Lung (tissue), 16 donors: Measurements from ENCODE around the gene DOP1A. TPM values are rescaled to one million over a fixed set of nuclear protein-coding genes. Genes with fewer than 3 reads are reported as not detected.

Source experiments
- ATAC-seq: fragments of 200-7000 bp; cut with Tn5 transposase; one replicate; pipeline ENCODE4 v1.9.1; 2020; ENCODE audit warnings: moderate number of reproducible peaks; ENCODE audit not compliant: insufficient read depth, low FRiP score
- DNase-seq, 3 donors: peaks; one replicate each; pipeline ENCODE4 v3.0.0-alpha.2; 2013 to 2017
- H3K27ac ChIP-seq, 2 donors: one replicate each; pipeline ENCODE4 v1.5.1; 2013; ENCODE audit warnings: mild to moderate bottlenecking in 2 of 2, moderate library complexity in 2 of 2, control low read depth in 1 of 2, inconsistent platforms in 1 of 2, low read depth in 1 of 2, low read length in 1 of 2
- H3K27me3 ChIP-seq, 3 donors: one replicate each; pipeline ENCODE4 v1.5.1; 2013; ENCODE audit warnings: low read length in 2 of 3; ENCODE audit not compliant: control insufficient read depth in 3 of 3, insufficient read depth in 3 of 3
- H3K36me3 ChIP-seq, 4 donors: one replicate each; pipeline ENCODE4 v1.5.1; 2013; ENCODE audit warnings: low read length in 4 of 4, mild to moderate bottlenecking in 1 of 4, moderate library complexity in 1 of 4; ENCODE audit not compliant: control insufficient read depth in 4 of 4, insufficient read depth in 4 of 4
- H3K4me1 ChIP-seq, 5 donors: one replicate each; pipeline ENCODE4 v1.5.1; 2013; ENCODE audit warnings: low read length in 5 of 5, mild to moderate bottlenecking in 2 of 5, moderate library complexity in 1 of 5; ENCODE audit not compliant: control insufficient read depth in 5 of 5, insufficient read depth in 5 of 5
- H3K4me3 ChIP-seq: one replicate; pipeline ENCODE4 v1.5.1; 2013; ENCODE audit warnings: mild to moderate bottlenecking, control low read depth, moderate library complexity
- H3K9ac ChIP-seq, 2 donors: one replicate each; pipeline ENCODE4 v1.5.1; 2013; ENCODE audit warnings: low read length in 2 of 2, control low read depth in 1 of 2; ENCODE audit not compliant: insufficient read depth in 1 of 2
- H3K9me3 ChIP-seq, 4 donors: one replicate each; pipeline ENCODE4 v1.5.1; 2013; ENCODE audit warnings: low read length in 3 of 4, mild to moderate bottlenecking in 1 of 4, moderate library complexity in 1 of 4; ENCODE audit not compliant: control insufficient read depth in 4 of 4, insufficient read depth in 3 of 4
- WGBS, 2 donors: extraction: QIAGEN DNeasy Blood & Tissue Kit; methylation state at CpG; one replicate each; pipeline ENCODE4 v1.1.7; 2013; 5-methylcytosine and 5-hydroxymethylcytosine counted together
- long read RNA-seq, 5 donors: transcript quantifications; one replicate each; lab custom pipeline, GENCODE V29; 2026
- polyA plus RNA-seq, 2 donors: library from polyadenylated mRNA; stranded (reverse); fragments of 200-250 nt; gene quantifications; one replicate each; pipeline ENCODE4 v1.2.1, GENCODE V29; 2013
- total RNA-seq, 2 donors: library from RNA; depleted of rRNA in 1 of 2; stranded (reverse); fragments of >200 nt in 1 of 2; gene quantifications; one replicate each; pipeline ENCODE4 v1.2.1, GENCODE V29; 2014 to 2021
- TF ChIP-seq, protein P1 (sequence below): IDR thresholded peaks from 2 replicates; pipeline ENCODE4 v1.5.1; 2012; ENCODE audit warnings: mild to moderate bottlenecking; ENCODE audit errors: control extremely low read depth, extremely low read depth
- donor health status: control.
- donor health status: control.
- donor health status: Bipolar disorder and iron deficiency.
- donor health status: healthy.
- donor health status: DM: yes; HTN: yes; CAD: no.

Gene DOP1A, protein sequence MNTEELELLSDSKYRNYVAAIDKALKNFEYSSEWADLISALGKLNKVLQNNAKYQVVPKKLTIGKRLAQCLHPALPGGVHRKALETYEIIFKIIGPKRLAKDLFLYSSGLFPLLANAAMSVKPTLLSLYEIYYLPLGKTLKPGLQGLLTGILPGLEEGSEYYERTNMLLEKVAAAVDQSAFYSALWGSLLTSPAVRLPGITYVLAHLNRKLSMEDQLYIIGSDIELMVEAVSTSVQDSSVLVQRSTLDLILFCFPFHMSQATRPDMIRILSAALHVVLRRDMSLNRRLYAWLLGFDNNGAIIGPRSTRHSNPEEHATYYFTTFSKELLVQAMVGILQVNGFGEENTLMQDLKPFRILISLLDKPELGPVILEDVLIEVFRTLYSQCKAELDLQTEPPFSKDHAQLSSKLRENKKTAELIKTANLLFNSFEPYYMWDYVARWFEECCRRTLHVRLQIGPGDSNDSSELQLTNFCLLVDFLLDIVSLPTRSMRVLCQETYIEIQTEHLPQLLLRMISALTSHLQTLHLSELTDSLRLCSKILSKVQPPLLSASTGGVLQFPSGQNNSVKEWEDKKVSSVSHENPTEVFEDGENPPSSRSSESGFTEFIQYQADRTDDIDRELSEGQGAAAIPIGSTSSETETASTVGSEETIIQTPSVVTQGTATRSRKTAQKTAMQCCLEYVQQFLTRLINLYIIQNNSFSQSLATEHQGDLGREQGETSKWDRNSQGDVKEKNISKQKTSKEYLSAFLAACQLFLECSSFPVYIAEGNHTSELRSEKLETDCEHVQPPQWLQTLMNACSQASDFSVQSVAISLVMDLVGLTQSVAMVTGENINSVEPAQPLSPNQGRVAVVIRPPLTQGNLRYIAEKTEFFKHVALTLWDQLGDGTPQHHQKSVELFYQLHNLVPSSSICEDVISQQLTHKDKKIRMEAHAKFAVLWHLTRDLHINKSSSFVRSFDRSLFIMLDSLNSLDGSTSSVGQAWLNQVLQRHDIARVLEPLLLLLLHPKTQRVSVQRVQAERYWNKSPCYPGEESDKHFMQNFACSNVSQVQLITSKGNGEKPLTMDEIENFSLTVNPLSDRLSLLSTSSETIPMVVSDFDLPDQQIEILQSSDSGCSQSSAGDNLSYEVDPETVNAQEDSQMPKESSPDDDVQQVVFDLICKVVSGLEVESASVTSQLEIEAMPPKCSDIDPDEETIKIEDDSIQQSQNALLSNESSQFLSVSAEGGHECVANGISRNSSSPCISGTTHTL (N-terminal part only)
- 10 to 100 TPM; 20.4 to 64.7 TPM for total RNA-seq
- polyA plus RNA-seq: 1 to 10 TPM; 5.0 to 5.8 TPM
- long read RNA-seq, donor 1: 0 reads
- long read RNA-seq, donor 2, partial matches to known transcripts: 5 of 5 reads
- long read RNA-seq, donor 2, other reads (novel, unspliced or antisense): 0 of 5 reads
- long read RNA-seq, donor 3, partial matches to known transcripts: 0 of 5 reads
- long read RNA-seq, donor 3, other reads (novel, unspliced or antisense): 5 of 5 reads
- long read RNA-seq, donor 4, partial matches to known transcripts: 26 of 26 reads
- long read RNA-seq, donor 4, other reads (novel, unspliced or antisense): 0 of 26 reads
- long read RNA-seq, donor 5, partial matches to known transcripts: 11 of 11 reads
- long read RNA-seq, donor 5, other reads (novel, unspliced or antisense): 0 of 11 reads

DNA sequence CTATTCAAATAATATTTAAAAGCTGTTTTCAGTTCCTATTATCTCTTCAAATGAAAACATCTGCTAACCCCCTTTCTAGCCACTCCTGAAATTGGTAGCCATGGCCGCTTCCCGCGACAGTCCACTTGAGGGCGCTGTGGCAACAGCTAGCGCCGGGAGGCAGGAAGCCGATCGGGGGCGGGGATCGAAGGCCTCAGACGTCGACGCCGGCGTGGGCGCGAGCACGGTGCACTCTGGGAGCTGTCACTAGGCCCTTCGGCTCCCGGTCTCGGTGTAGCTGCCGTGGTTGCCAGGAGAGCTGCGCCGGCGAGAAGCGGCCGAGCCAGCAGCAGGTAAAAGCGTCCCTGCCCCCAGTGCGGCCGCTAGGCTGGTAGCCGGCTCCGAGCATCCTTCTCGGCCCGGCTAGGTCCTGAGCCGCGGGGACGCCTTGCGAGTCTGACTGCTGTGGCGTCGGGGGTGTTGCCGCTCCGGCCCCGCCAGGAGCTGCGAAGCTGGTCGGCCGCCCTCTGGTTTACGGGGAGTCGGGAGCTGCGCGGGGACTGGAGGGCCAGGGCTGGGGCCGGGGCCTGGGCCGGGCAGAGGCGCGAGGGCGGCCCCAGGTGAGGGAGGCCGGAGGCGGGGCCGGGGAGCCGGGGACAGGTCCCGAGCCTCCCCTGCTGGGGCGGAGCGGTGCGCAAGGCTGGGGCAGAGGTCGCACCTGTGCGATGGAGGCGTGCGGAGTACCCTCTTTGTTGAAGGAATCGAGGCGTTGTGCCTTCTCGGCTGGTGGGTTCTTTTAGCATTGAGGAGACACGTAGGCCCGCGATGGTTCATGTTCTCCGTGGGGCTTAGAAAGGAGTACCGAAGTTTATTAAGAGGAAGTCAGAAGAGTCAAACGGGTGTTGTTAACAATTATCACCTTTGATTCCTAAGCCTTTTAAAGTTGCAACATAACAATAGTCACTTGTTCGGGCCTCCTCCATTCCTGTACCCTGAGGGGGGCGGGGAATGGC is at the start of gene DOP1A:
Gene DOP1A, plus strand, starts transcription at position 224 of the 992 bp plus-strand sequence. CDS start 29,307 bp downstream, outside the sequence.
- TF ChIP-seq, protein P1, sequence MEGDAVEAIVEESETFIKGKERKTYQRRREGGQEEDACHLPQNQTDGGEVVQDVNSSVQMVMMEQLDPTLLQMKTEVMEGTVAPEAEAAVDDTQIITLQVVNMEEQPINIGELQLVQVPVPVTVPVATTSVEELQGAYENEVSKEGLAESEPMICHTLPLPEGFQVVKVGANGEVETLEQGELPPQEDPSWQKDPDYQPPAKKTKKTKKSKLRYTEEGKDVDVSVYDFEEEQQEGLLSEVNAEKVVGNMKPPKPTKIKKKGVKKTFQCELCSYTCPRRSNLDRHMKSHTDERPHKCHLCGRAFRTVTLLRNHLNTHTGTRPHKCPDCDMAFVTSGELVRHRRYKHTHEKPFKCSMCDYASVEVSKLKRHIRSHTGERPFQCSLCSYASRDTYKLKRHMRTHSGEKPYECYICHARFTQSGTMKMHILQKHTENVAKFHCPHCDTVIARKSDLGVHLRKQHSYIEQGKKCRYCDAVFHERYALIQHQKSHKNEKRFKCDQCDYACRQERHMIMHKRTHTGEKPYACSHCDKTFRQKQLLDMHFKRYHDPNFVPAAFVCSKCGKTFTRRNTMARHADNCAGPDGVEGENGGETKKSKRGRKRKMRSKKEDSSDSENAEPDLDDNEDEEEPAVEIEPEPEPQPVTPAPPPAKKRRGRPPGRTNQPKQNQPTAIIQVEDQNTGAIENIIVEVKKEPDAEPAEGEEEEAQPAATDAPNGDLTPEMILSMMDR: peak; percentile 91
- 0 to 1% methylated on average over 73 to 78 of the region's 78 CpGs for WGBS, 2 donors
- Histone ChIP-seq H3K9me3 (no peaks in the 10 kb centered on the region), H3K4me1 (peaks cover 0 to 25% (median 2%) of the 10 kb centered on the region in 5 donors), H3K27ac (peak within 1 kb of the TSS; percentile 82 to 90), H3K4me3 (peak within 1 kb of the TSS; percentile 91), H3K9ac (peak within 1 kb of the TSS; percentile 47 to 88), H3K36me3 (no peaks in the 10 kb centered on the region), H3K27me3 (no peaks in the 10 kb centered on the region)
- ATAC-seq (peak; percentile 95), DNase-seq (peak; percentile 94 to 96 (median 95))

DNA sequence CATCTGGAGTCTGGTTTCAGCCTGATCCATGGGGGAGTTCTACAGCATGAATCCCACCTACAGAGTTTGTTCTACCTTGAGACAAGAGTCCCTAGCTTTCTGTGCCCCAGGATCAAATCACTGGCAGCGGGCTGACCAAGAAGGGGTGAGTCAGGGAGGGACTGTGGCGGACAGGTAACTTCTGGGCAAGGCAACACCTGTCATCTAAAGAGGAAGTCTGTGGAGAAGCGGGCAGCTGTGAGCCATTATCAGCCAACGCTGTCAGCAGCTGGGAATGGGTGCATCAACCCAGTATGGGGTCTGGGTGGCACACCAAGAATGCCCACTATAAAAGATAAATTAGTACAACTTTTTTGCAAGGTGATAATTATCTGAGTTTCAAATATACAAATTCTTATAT is 47.7 kb upstream of the DOP1A start:
- TF ChIP-seq, protein P1: no peak

More for the DNA sequence above, 47.7 kb upstream of the DOP1A start:
- ATAC-seq (no peak), DNase-seq (no peak)
- Histone ChIP-seq H3K36me3 (peaks cover 6 to 16% (median 13%) of the 10 kb centered on the region in 4 donors), H3K27me3 (no peaks in the 10 kb centered on the region), H3K9ac (no peak overlapping the region), H3K4me1 (no peaks in the 10 kb centered on the region), H3K4me3 (no peak overlapping the region), H3K27ac (no peak overlapping the region), H3K9me3 (peaks cover 0 to 6% (median 3%) of the 10 kb centered on the region in 4 donors)
- WGBS, 2 donors: 97 to 100% methylated on average over 4 of the region's 4 CpGs
